Urinary bladder (tissue), 4 donors: Measurements from ENCODE around the gene VCAM1. TPM values are rescaled to one million over a fixed set of nuclear protein-coding genes. Genes with fewer than 3 reads are reported as not detected.
"Not testable (repeated sequence)": the region's sequence is repeated elsewhere in the genome, so short reads cannot be mapped to it uniquely, and the experiment has no call there.

Source experiments
- DNase-seq: peaks from one replicate; pipeline ENCODE4 v3.0.0-alpha.2; 2015; ENCODE audit errors: extremely low spot score
- H3K27ac ChIP-seq: one replicate; pipeline ENCODE4 v1.5.1; 2013; ENCODE audit warnings: low read depth, mild to moderate bottlenecking, moderate library complexity
- H3K36me3 ChIP-seq: one replicate; pipeline ENCODE4 v1.6.1; 2013; ENCODE audit warnings: mild to moderate bottlenecking, moderate library complexity; ENCODE audit not compliant: insufficient read depth
- H3K4me1 ChIP-seq: one replicate; pipeline ENCODE4 v1.6.1; 2013; ENCODE audit warnings: mild to moderate bottlenecking, moderate library complexity; ENCODE audit not compliant: insufficient read depth
- H3K4me3 ChIP-seq: one replicate; pipeline ENCODE4 v1.5.1; 2013; ENCODE audit warnings: low read depth, low read length
- WGBS: extraction: QIAGEN DNeasy Blood & Tissue Kit; methylation state at CpG from one replicate; pipeline ENCODE4 v1.1.7; 2013; 5-methylcytosine and 5-hydroxymethylcytosine counted together
- polyA plus RNA-seq: library from polyadenylated mRNA; stranded (reverse); fragments of 200-250 nt; gene quantifications from one replicate; pipeline ENCODE4 v1.2.3, GENCODE V29; 2013
- total RNA-seq: library from RNA; depleted of rRNA; stranded (reverse); fragments of >200 nt; gene quantifications from one replicate; pipeline ENCODE4 v1.2.3, GENCODE V29; 2014
- donor health status: healthy with polysubstance abuse.
- donor health status: healthy.

VCAM1 gene
- total and polyA plus RNA-seq, 2 donors: 13.2 to 136 TPM

- no peak overlapping the region for H3K27ac ChIP-seq
- H3K36me3 ChIP-seq: no peaks in the 10 kb centered on the region
- DNase-seq: no peak
- no peaks in the 10 kb centered on the region for H3K4me1 ChIP-seq
- H3K4me3 ChIP-seq: no peak overlapping the region
- 43% methylated on average over 4 of the region's 4 CpGs for WGBS
These were observed 50.5 kb downstream of the VCAM1 start for GRCh38 chr1:100769906-100770646.

- DNase-seq: no peak
- Histone ChIP-seq H3K4me1 (no peaks in the 10 kb centered on the region), H3K4me3 (no peak overlapping the region), H3K27ac (no peak overlapping the region), H3K36me3 (no peaks in the 10 kb centered on the region)
- 89% methylated on average over 3 of the region's 3 CpGs for WGBS
These were observed 53.9 kb downstream of the VCAM1 start for GRCh38 chr1:100773444-100773843.

- Histone ChIP-seq H3K36me3 (no peaks in the 10 kb centered on the region), H3K4me1 (no peaks in the 10 kb centered on the region), H3K27ac (no peak overlapping the region), H3K4me3 (no peak overlapping the region)
- WGBS: 93% methylated on average over 1 of the region's 1 CpG
- no peak for DNase-seq
These were observed 54.8 kb downstream of the VCAM1 start for GRCh38 chr1:100774370-100774769.

- Histone ChIP-seq H3K4me3 (no peak overlapping the region), H3K36me3 (no peaks in the 10 kb centered on the region), H3K27ac (no peak overlapping the region), H3K4me1 (no peaks in the 10 kb centered on the region)
- WGBS: 93% methylated on average over 4 of the region's 4 CpGs
- DNase-seq: no peak
These were observed 55.9 kb downstream of the VCAM1 start for GRCh38 chr1:100775483-100775882.

- no peak overlapping the region for H3K27ac ChIP-seq
- H3K4me3 ChIP-seq: no peak overlapping the region
- H3K36me3 ChIP-seq: no peaks in the 10 kb centered on the region
- no peak for DNase-seq
- H3K4me1 ChIP-seq: no peaks in the 10 kb centered on the region
These were observed 59.2 kb downstream of the VCAM1 start for GRCh38 chr1:100778748-100779147.

DNA sequence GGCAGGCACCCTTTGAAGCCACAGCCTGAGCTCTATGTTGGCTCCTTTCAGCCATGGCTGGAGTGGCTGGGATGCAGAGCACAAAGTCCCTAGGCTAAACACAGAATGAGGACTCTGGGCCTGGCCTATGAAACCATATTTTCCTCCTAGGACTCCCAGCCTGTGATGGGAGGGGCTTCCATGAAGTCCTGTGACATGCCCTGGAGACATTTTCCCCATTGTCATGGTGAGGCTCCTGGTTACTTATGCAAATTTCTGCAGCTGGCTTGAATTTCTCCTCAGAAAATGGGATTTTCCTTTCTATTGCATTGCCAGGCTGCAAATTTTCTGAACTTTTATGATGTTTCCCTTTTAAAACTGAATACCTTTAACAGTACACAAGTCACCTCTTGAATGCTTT is 61.3 kb downstream of the VCAM1 start:
- no peaks in the 10 kb centered on the region for H3K4me1 ChIP-seq
- H3K36me3 ChIP-seq: no peaks in the 10 kb centered on the region
- H3K4me3 ChIP-seq: no peak overlapping the region

GRCh38 chr1:100781728-100782127 is 62.2 kb downstream of the VCAM1 start:
- not testable (repeated sequence) for H3K36me3 ChIP-seq, H3K4me3 ChIP-seq, H3K27ac ChIP-seq, DNase-seq, H3K4me1 ChIP-seq
- WGBS: 93% methylated on average over 3 of the region's 3 CpGs

More for the DNA sequence above, 61.3 kb downstream of the VCAM1 start:
- no peak for DNase-seq
- no peak overlapping the region for H3K27ac ChIP-seq

GRCh38 chr1:100782473-100783039 is 63.0 kb downstream of the VCAM1 start:
- WGBS: 84% methylated on average over 1 of the region's 1 CpG
- no peaks in the 10 kb centered on the region for H3K36me3 ChIP-seq
- H3K4me3 ChIP-seq: no peak overlapping the region
- no peak for DNase-seq
- H3K27ac ChIP-seq: no peak overlapping the region
- H3K4me1 ChIP-seq: no peaks in the 10 kb centered on the region

- Histone ChIP-seq H3K36me3 (no peaks in the 10 kb centered on the region), H3K4me3 (no peak overlapping the region), H3K4me1 (no peaks in the 10 kb centered on the region), H3K27ac (no peak overlapping the region)
- 54% methylated on average over 5 of the region's 5 CpGs for WGBS
- no peak for DNase-seq
These were observed 66.0 kb downstream of the VCAM1 start for GRCh38 chr1:100785470-100786052.

DNA sequence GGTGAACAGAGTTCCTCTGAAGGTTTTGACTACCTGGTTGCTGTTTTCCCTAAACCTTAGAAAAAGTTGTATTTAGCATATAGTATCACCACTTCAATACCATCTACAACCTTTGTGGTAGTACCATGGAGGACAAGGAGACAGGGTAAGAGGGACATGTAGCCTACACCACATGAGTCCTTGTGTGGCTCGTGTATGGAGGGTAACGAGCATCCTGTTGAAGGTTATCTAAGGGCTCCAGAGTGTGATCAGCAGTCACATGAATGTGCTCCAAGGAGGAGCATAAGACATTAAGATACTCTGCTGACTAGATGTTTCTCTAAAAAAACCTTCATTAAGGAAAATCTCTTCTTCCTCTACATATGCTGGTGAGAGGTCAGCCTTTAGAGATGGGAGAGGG is 67.3 kb downstream of the VCAM1 start:
- no peak overlapping the region for H3K27ac ChIP-seq
- no peaks in the 10 kb centered on the region for H3K36me3 ChIP-seq
- H3K4me1 ChIP-seq: no peaks in the 10 kb centered on the region
- no peak for DNase-seq
- no peak overlapping the region for H3K4me3 ChIP-seq
- WGBS: 93% methylated on average over 2 of the region's 2 CpGs

Other genes starting within 250 kb of the VCAM1 start
- gene GPR88, start 181.6 kb upstream of the VCAM1 start, total RNA-seq: 2.1 TPM
- gene GPR88, start 181.6 kb upstream of the VCAM1 start, polyA plus RNA-seq: 0.09 TPM
- 67.0 TPM for gene EXTL2, start 175.1 kb downstream of the VCAM1 start, total RNA-seq
- 12.9 TPM for gene EXTL2, start 175.1 kb downstream of the VCAM1 start, polyA plus RNA-seq
- gene SLC30A7, start 176.3 kb downstream of the VCAM1 start, total RNA-seq: 50.2 TPM
- 4.0 TPM for gene SLC30A7, start 176.3 kb downstream of the VCAM1 start, polyA plus RNA-seq